IPS-15b (cell line): ENCODE measurements around the gene BRIP1.
"Not testable (repeated sequence)": the region's sequence is repeated elsewhere in the genome, so short reads cannot be mapped to it uniquely, and the experiment has no call there.

ENCODE experiments used
- H3K27me3 ChIP-seq: one replicate; pipeline ENCODE4 v1.6.1; 2013; ENCODE audit warnings: low read length; ENCODE audit not compliant: control insufficient read depth, insufficient read depth
- H3K36me3 ChIP-seq: one replicate; pipeline ENCODE4 v1.6.1; 2013; ENCODE audit warnings: low read length; ENCODE audit not compliant: control insufficient read depth, insufficient read depth
- H3K4me1 ChIP-seq: one replicate; pipeline ENCODE4 v1.6.1; 2013; ENCODE audit warnings: mild to moderate bottlenecking, low read length; ENCODE audit not compliant: control insufficient read depth, insufficient read depth
- H3K4me3 ChIP-seq: one replicate; pipeline ENCODE4 v1.5.1; 2013; ENCODE audit warnings: low read depth, low read length
- H3K9ac ChIP-seq: one replicate; pipeline ENCODE4 v1.6.1; 2013; ENCODE audit warnings: low read depth, mild to moderate bottlenecking, low read length
- H3K9me3 ChIP-seq: one replicate; pipeline ENCODE4 v1.6.1; 2013; ENCODE audit warnings: mild to moderate bottlenecking, low read length; ENCODE audit not compliant: control insufficient read depth, insufficient read depth

BRIP1 gene

DNA sequence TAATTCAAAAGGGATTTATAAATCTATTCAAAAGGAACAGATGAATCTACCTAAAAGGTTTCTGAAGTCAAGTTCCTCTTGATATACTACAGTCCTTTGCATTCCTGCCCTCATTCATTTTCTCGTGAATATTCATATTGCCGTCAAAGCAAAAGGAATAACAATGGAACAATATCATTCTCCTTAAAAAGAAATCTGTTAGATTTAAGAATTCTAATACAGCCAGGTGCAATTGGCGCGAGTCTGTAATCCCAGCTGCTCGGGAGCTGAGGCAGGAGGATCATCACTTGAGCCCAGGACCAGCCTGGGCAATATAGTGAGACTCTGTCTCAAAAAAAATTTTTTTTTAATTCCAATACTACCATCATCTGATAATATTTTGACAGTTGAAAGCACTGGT is 130.3 kb downstream of the BRIP1 start:
- Histone ChIP-seq H3K4me3 (no peak overlapping the region), H3K9ac (no peak overlapping the region), H3K9me3 (no peaks in the 10 kb centered on the region), H3K27me3 (no peaks in the 10 kb centered on the region), H3K4me1 (no peaks in the 10 kb centered on the region), H3K36me3 (no peaks in the 10 kb centered on the region)

DNA sequence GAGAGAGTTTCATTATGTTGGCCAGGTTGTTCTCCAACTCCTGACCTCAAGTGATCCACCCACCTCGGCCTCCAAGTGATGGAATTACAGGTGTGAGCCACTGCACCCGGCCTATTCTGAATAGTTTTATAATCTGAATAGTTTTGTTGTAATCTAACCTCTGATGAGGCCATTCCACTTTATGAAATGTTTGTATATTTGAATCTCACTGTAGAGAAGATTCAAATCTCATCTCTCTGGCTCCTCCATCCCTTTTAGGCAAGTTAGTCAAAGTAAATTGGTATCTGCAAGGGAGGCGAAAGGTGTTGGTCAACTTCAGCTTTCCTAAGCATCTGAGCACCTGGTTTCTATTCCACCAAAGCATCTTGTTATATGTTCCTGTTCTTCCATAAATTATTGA is 131.2 kb downstream of the BRIP1 start:
- no peaks in the 10 kb centered on the region for H3K36me3 ChIP-seq
- no peaks in the 10 kb centered on the region for H3K9me3 ChIP-seq

DNA sequence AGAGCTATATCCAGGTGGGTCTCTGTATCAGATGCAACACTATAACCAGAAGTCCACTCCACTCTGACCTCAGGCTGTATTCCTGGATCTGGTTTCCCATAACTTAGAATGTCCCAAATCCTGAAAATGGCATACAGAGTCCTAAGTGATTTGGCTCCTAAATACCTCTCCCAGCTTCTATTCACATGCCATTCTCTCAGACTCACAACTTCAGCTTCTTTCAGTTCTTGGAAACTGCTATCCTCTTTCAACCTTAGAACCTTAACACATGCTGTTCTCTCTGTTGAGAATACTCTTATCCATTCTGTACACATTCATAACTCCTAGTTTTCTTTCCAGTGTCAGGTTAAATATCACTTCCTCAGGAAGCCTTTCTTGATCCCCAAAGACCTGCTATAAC is 132.0 kb downstream of the BRIP1 start:
- H3K36me3 ChIP-seq: no peaks in the 10 kb centered on the region

More for the DNA sequence above, 131.2 kb downstream of the BRIP1 start:
- Histone ChIP-seq H3K9ac (no peak overlapping the region), H3K4me1 (no peaks in the 10 kb centered on the region), H3K27me3 (no peaks in the 10 kb centered on the region), H3K4me3 (no peak overlapping the region)

DNA sequence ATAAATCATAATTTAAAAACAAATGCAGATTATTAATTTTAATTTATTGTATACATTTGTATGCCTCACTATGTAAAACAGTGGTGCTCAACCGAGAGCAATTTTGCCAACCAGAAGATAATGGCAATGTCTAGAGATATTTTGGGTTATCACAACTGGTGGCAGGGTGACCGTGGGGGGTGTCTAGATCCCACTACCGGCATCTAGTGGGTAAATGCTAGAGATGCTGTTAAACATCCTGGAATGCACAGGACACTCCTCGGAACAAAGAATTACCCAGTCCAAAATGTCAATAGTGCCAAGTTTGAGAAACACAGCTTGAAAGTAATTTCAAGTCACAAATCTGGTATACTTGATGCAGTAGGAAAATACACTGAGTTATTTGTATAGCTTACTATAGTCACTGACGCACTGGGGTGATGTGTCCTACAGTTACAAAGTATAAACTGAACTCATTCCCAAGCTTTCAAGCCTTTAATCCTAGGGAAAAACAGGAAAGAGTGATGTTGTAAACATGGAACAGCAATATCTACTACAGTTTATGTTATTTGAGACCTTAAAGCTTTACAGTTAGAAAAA is 133.5 kb downstream of the BRIP1 start:
- Histone ChIP-seq H3K4me3 (no peak overlapping the region), H3K9me3 (no peaks in the 10 kb centered on the region), H3K4me1 (no peaks in the 10 kb centered on the region), H3K27me3 (no peaks in the 10 kb centered on the region), H3K9ac (no peak overlapping the region), H3K36me3 (no peaks in the 10 kb centered on the region)

More for the DNA sequence above, 132.0 kb downstream of the BRIP1 start:
- H3K9ac ChIP-seq: no peak overlapping the region
- no peaks in the 10 kb centered on the region for H3K27me3 ChIP-seq
- no peaks in the 10 kb centered on the region for H3K4me1 ChIP-seq
- H3K9me3 ChIP-seq: no peaks in the 10 kb centered on the region
- H3K4me3 ChIP-seq: no peak overlapping the region

DNA sequence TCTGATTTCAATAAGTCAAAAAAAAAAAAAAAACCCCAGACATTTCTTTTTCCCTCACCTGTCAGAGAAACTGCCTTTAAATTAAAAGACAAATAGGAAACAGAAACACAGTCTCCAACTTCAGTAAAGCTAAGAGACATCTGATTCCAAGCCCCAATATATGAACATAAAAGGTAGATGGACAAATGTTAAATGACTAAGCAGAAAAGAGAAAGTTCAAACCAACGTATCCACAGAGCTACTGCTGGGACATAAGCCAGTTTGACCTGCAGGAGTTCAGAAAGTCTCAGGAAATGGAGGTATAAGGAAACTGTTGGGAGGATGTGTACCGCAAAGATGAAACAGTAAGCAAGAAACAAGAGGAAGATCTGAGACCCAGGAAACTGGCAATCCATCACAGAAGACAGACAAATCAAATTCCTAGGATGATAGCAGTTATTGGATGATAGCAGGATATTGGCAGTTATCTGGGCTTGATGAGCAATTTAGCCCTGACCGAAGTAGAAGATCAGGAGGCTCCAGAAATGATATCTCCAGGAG is 135.0 kb downstream of the BRIP1 start:
- H3K36me3 ChIP-seq: no peaks in the 10 kb centered on the region
- H3K9me3 ChIP-seq: no peaks in the 10 kb centered on the region
- H3K4me1 ChIP-seq: no peaks in the 10 kb centered on the region
- no peaks in the 10 kb centered on the region for H3K27me3 ChIP-seq
- no peak overlapping the region for H3K9ac ChIP-seq
- H3K4me3 ChIP-seq: no peak overlapping the region

DNA sequence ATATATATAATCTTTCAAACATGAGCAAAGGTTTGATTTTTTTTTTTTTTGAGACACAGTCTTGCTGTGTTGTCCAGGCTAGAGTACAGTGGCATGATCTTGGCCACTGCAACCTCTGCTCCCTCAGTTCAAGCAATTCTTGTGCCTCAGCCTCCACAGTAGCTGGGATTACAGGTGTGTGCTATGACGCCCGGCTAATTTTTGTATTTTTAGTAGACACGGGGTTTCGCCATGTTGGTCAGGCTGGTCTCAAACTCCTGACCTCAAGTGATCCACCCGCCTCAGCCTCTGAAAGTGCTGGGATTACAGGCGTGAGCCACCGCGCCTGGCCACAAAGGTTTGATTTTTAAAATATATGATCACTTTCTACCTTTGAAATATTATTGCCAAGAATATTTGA is 135.5 kb downstream of the BRIP1 start:
- not testable (repeated sequence) for H3K9ac ChIP-seq, H3K36me3 ChIP-seq, H3K4me3 ChIP-seq, H3K9me3 ChIP-seq, H3K4me1 ChIP-seq, H3K27me3 ChIP-seq

DNA sequence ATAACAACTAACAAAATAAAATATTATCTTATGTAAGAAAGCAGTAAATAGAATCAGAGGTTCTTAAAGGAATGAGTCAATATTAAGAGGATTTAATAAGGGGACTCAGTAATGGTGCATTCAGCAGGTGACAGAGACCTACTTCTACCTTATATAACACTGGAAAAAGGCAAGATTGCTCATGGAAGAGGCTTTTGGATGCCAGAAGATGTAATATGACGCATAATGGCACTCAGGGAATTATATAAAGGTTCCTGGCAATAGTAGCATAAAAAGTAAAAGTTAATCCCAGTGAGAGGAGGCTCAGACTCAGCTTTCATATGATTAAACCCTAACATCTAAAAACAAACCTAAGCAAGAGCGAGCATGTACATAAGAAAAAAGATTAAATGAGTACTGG is 136.4 kb downstream of the BRIP1 start:
- Histone ChIP-seq H3K9me3 (no peaks in the 10 kb centered on the region), H3K27me3 (no peaks in the 10 kb centered on the region), H3K9ac (no peak overlapping the region), H3K36me3 (no peaks in the 10 kb centered on the region), H3K4me1 (no peaks in the 10 kb centered on the region), H3K4me3 (no peak overlapping the region)

DNA sequence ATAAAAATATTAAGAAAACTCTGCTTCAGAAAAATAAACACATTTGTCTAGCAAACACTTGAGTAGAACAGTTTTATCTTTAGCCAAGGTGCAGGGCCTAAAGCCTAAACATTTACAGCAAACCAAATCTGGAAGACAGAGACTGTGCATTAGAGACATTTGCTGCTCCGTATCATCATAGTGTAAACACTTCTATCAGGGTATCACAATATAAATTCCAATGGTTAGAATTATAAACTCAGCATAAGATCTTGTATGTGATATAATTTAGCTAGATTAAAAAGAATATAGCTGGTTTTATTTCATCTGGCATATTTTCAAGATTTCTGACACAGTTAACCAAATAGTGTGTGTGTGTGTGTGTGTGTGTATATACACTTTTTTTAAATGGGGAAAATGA is 138.6 kb downstream of the BRIP1 start:
- no peaks in the 10 kb centered on the region for H3K9me3 ChIP-seq

DNA sequence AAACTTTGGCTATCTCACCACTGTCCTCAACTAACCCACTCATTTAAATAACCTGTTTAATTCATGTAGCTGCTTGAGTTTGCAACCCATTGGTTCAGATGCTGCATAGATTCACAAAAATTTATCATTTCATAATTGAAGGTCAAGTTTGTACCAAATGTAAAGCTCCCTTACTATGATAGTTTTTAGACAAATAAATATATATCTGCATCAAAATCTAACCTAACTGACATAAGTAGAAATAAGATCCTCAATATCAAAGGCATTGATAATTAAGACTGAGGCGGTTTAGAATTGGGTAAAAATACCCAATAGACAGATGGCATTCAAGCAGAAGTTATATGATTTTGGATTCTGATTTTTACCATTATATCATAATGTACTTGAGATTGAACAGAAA is 139.4 kb downstream of the BRIP1 start:
- Histone ChIP-seq H3K9me3 (no peaks in the 10 kb centered on the region), H3K4me3 (no peak overlapping the region), H3K9ac (no peak overlapping the region), H3K27me3 (no peaks in the 10 kb centered on the region), H3K4me1 (no peaks in the 10 kb centered on the region), H3K36me3 (no peaks in the 10 kb centered on the region)

More for the DNA sequence above, 138.6 kb downstream of the BRIP1 start:
- Histone ChIP-seq H3K4me1 (no peaks in the 10 kb centered on the region), H3K9ac (no peak overlapping the region), H3K36me3 (no peaks in the 10 kb centered on the region), H3K4me3 (no peak overlapping the region), H3K27me3 (no peaks in the 10 kb centered on the region)

DNA sequence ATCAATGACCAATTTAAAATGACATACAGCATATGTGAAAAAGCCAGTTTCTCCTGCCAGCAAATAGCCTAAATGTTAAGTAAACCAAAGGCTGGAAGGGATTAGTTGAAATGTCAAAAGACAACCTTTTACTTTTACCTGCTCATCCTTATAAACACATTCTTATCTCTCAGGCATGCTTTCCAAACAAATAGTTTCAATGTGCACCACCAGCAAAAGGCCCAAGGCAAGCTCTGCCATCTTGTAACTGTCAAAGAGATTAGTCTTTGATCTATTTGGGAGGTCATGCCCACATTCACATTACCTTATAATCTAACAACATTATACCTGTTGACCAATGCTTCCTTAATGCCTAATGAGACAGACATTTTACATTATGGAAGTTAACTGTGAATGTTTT is 140.1 kb downstream of the BRIP1 start:
- Histone ChIP-seq H3K36me3 (no peaks in the 10 kb centered on the region), H3K9me3 (no peaks in the 10 kb centered on the region), H3K4me1 (no peaks in the 10 kb centered on the region), H3K9ac (no peak overlapping the region), H3K27me3 (no peaks in the 10 kb centered on the region), H3K4me3 (no peak overlapping the region)

DNA sequence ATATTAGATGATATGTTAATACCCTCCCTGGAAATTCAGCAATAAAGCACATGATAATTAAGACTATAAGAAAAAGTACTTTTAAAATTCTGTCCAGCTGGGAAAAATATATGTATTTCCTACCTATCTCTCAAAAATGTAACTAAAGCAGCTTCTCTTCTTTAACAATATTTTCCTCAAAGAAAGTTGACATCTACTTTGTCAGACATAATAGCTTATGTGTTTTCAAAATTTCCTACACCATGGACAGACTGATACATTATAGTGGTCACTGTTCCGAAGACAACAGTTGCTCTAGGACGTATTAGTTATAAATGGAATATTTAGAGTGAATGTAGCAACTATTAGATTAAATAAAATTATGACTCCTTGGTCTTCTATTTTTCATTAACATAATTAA is 140.9 kb downstream of the BRIP1 start:
- no peaks in the 10 kb centered on the region for H3K36me3 ChIP-seq
- H3K9ac ChIP-seq: no peak overlapping the region
- no peaks in the 10 kb centered on the region for H3K27me3 ChIP-seq
- no peaks in the 10 kb centered on the region for H3K9me3 ChIP-seq
- H3K4me3 ChIP-seq: no peak overlapping the region
- no peaks in the 10 kb centered on the region for H3K4me1 ChIP-seq

DNA sequence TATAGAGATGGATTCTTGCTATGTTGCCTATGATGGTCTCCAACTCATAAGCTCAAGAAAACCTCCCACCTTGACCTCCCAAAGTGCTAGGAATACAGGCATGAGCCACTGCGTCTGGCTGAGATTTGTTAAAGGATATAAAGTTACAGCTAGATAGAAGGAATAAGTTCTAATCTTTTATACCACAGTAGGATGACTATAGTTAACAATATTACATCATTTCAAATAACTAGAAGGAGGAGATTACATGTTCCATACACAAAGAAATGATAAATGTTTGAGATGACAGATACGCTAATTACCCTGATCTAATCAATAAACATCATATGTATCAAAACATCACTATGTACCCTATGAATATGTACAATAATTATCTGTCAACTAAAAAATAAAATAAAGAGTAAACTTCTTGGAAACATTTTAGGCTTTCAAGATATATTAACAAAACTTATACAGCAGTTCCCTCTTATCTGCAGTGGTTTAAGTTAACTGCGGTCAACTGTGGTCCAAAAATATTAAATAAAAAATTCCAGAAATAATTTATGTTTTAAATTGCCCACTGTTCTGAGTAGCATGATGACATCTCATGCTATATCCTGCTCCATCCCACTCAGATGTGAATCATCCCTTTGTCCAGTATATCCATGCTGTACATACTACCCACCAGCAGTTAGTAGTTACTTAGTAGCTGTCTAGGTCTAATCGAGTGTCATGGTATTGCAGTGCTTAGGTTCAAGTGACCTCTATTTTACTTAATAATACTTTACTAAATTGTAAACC is 143.1 kb downstream of the BRIP1 start:
- Histone ChIP-seq H3K9ac (no peak overlapping the region), H3K4me1 (no peaks in the 10 kb centered on the region), H3K27me3 (no peaks in the 10 kb centered on the region), H3K4me3 (no peak overlapping the region), H3K36me3 (peaks cover 2% of the 10 kb centered on the region), H3K9me3 (no peaks in the 10 kb centered on the region)
